Stimulated activated naive CD8-positive, alpha-beta T cell treated with anti-CD3 and anti-CD28 coated beads, Interleukin-15, amount 100 ng/mL, for 72 hours (primary cell): ENCODE measurements around the gene DUS1L.
A peak's percentile ranks its signal among the peaks of the same experiment; 100 is the strongest.

Experiments
- ATAC-seq: fragments of 150-1000 bp; cut with Tn5 transposase; 2 replicates; pipeline ENCODE4 v1.10.0; 2021; ENCODE audit warnings: mild to moderate bottlenecking, moderate library complexity
- DNase-seq, 2 donors: peaks; one replicate each; pipeline ENCODE4 v3.0.0; 2021 to 2022
- H3K27ac Mint-ChIP-seq, 2 donors: one replicate each; pipeline ENCODE4 v1.8.0; 2022; ENCODE audit warnings: mild to moderate bottlenecking in 2 of 2, mixed read lengths in 2 of 2, moderate library complexity in 2 of 2
- H3K27me3 Mint-ChIP-seq: one replicate; pipeline ENCODE4 v1.8.0; 2022; ENCODE audit warnings: mixed read lengths
- H3K4me1 Mint-ChIP-seq: one replicate; pipeline ENCODE4 v1.8.0; 2022; ENCODE audit warnings: mild to moderate bottlenecking, mixed read lengths
- H3K4me3 Mint-ChIP-seq, 2 donors: one replicate each; pipeline ENCODE4 v1.8.0; 2022; ENCODE audit warnings: mild to moderate bottlenecking in 2 of 2, mixed read lengths in 2 of 2, moderate library complexity in 1 of 2
- H3K9me3 Mint-ChIP-seq, 2 donors: one replicate each; pipeline ENCODE4 v1.8.0; 2022; ENCODE audit warnings: mixed read lengths in 2 of 2

DUS1L gene

GRCh38 chr17:82035956-82036633 is 29.5 kb downstream of the DUS1L start:
- peak overlapping the region; percentile 87 to 92 for H3K4me3 Mint-ChIP-seq
- H3K27me3 Mint-ChIP-seq, result no peaks in the 10 kb centered on the region

GRCh38 chr17:82035488-82035887 is 30.1 kb downstream of the DUS1L start:
- Mint-ChIP-seq H3K9me3 (no peaks in the 10 kb centered on the region), H3K27me3 (no peaks in the 10 kb centered on the region), H3K4me1 (peaks cover 36% of the 10 kb centered on the region), H3K27ac (no peak overlapping the region), H3K4me3 (no peak overlapping the region)
- ATAC-seq (no peak), DNase-seq (no peak)

More at GRCh38 chr17:82035956-82036633, 29.5 kb downstream of the DUS1L start:
- Mint-ChIP-seq H3K9me3 (no peaks in the 10 kb centered on the region), H3K4me1 (peaks cover 33% of the 10 kb centered on the region), H3K27ac (no peak overlapping the region)
- DNase-seq, result no peak
- ATAC-seq, result no peak

- Mint-ChIP-seq H3K27ac (no peak overlapping the region), H3K4me1 (peaks cover 43% of the 10 kb centered on the region), H3K27me3 (no peaks in the 10 kb centered on the region), H3K4me3 (no peak overlapping the region), H3K9me3 (no peaks in the 10 kb centered on the region)
- ATAC-seq (no peak), DNase-seq (no peak)
These were observed 31.1 kb downstream of the DUS1L start for GRCh38 chr17:82034371-82035011.

GRCh38 chr17:82033359-82034085 is 32.1 kb downstream of the DUS1L start:
- H3K27me3 Mint-ChIP-seq, result no peaks in the 10 kb centered on the region
- peaks cover 38% of the 10 kb centered on the region for H3K4me1 Mint-ChIP-seq
- H3K9me3 Mint-ChIP-seq, result no peaks in the 10 kb centered on the region
- no peak for ATAC-seq
- DNase-seq, result no peak
- H3K27ac Mint-ChIP-seq, result no peak overlapping the region
- peak overlapping the region in 1 of 2 donors; percentile 57 for H3K4me3 Mint-ChIP-seq

- DNase-seq (peak; percentile 45 to 51), ATAC-seq (peak; percentile 42)
- no peaks in the 10 kb centered on the region for H3K27me3 Mint-ChIP-seq
- H3K4me3 Mint-ChIP-seq, result peak overlapping the region; percentile 37 to 57
- H3K27ac Mint-ChIP-seq, result no peak overlapping the region
- H3K9me3 Mint-ChIP-seq, result no peaks in the 10 kb centered on the region
- peaks cover 37% of the 10 kb centered on the region for H3K4me1 Mint-ChIP-seq
These were observed 33.5 kb downstream of the DUS1L start for GRCh38 chr17:82031885-82032627.

GRCh38 chr17:82031303-82031884 is 34.2 kb downstream of the DUS1L start, which contains the start of gene RAC3:
RAC3 (plus strand) TSS chr17:82031678; CDS start chr17:82031762, 84 bp downstream.
- peaks cover 35% of the 10 kb centered on the region for H3K4me1 Mint-ChIP-seq
- no peaks in the 10 kb centered on the region for H3K27me3 Mint-ChIP-seq

GRCh38 chr17:82030470-82031302 is 34.9 kb downstream of the DUS1L start:
- Mint-ChIP-seq H3K4me3 (peak overlapping the region; percentile 92 to 97), H3K27ac (peak overlapping the region in 1 of 2 donors; percentile 25), H3K4me1 (peaks cover 28% of the 10 kb centered on the region), H3K9me3 (no peaks in the 10 kb centered on the region), H3K27me3 (no peaks in the 10 kb centered on the region)
- DNase-seq (peak; percentile 88), ATAC-seq (peak; percentile 75)

More at GRCh38 chr17:82031303-82031884, 34.2 kb downstream of the DUS1L start, which contains the start of gene RAC3:
- ATAC-seq (peak; percentile 36), DNase-seq (no peak)
- peak within 1 kb of the TSS in 1 of 2 donors; percentile 25 for H3K27ac Mint-ChIP-seq
- H3K4me3 Mint-ChIP-seq, result peak within 1 kb of the TSS; percentile 92 to 97
- no peaks in the 10 kb centered on the region for H3K9me3 Mint-ChIP-seq

- peaks cover 24% of the 10 kb centered on the region for H3K4me1 Mint-ChIP-seq
- H3K4me3 Mint-ChIP-seq, result peak overlapping the region in 1 of 2 donors; percentile 97
- peak; percentile 2 for ATAC-seq
- DNase-seq, result no peak
- H3K9me3 Mint-ChIP-seq, result no peaks in the 10 kb centered on the region
- no peaks in the 10 kb centered on the region for H3K27me3 Mint-ChIP-seq
- H3K27ac Mint-ChIP-seq, result no peak overlapping the region
These were observed 35.6 kb downstream of the DUS1L start for GRCh38 chr17:82029990-82030469.

- Mint-ChIP-seq H3K4me3 (peak overlapping the region; percentile 16 to 56), H3K9me3 (no peaks in the 10 kb centered on the region), H3K4me1 (peaks cover 27% of the 10 kb centered on the region), H3K27ac (no peak overlapping the region), H3K27me3 (no peaks in the 10 kb centered on the region)
- no peak for DNase-seq
- no peak for ATAC-seq
These were observed 36.2 kb downstream of the DUS1L start for GRCh38 chr17:82029391-82029790.

- ATAC-seq (no peak), DNase-seq (no peak)
- no peak overlapping the region for H3K27ac Mint-ChIP-seq
- no peaks in the 10 kb centered on the region for H3K27me3 Mint-ChIP-seq
- H3K4me3 Mint-ChIP-seq, result no peak overlapping the region
- H3K4me1 Mint-ChIP-seq, result peaks cover 31% of the 10 kb centered on the region
- H3K9me3 Mint-ChIP-seq, result no peaks in the 10 kb centered on the region
These were observed 36.6 kb downstream of the DUS1L start for GRCh38 chr17:82028966-82029365.

- Mint-ChIP-seq H3K27ac (no peak overlapping the region), H3K4me3 (no peak overlapping the region), H3K9me3 (no peaks in the 10 kb centered on the region), H3K4me1 (peaks cover 36% of the 10 kb centered on the region), H3K27me3 (no peaks in the 10 kb centered on the region)
- DNase-seq, result no peak
- ATAC-seq, result no peak
These were observed 37.4 kb downstream of the DUS1L start for GRCh38 chr17:82028246-82028645.

GRCh38 chr17:82025401-82026107 is 40.0 kb downstream of the DUS1L start:
- Mint-ChIP-seq H3K27me3 (no peaks in the 10 kb centered on the region), H3K27ac (no peak overlapping the region), H3K4me1 (peaks cover 52% of the 10 kb centered on the region), H3K9me3 (no peaks in the 10 kb centered on the region), H3K4me3 (no peak overlapping the region)
- ATAC-seq (no peak), DNase-seq (no peak)

GRCh38 chr17:82024859-82025258 is 40.7 kb downstream of the DUS1L start:
- ATAC-seq (no peak), DNase-seq (no peak)
- Mint-ChIP-seq H3K27me3 (no peaks in the 10 kb centered on the region), H3K4me3 (no peak overlapping the region), H3K9me3 (no peaks in the 10 kb centered on the region), H3K4me1 (peaks cover 55% of the 10 kb centered on the region), H3K27ac (no peak overlapping the region)
